Measurements from ENCODE around the gene SMAD1. TPM values are rescaled to one million over a fixed set of nuclear protein-coding genes. Genes with fewer than 3 reads are reported as not detected.
"Not testable (repeated sequence)": the region's sequence is repeated elsewhere in the genome, so short reads cannot be mapped to it uniquely, and the experiment has no call there.

SMAD1 gene
- total RNA-seq, 2 donors from 2014 or later = 40.4 to 47.3 TPM

GRCh38 chr4:145565328-145565727 is 83.7 kb downstream of the SMAD1 start:
- intact Hi-C loops (cut with DNase I) = no loop called here
- no peaks in the 10 kb centered on the region for H3K27me3 ChIP-seq
- no peak for DNase-seq

GRCh38 chr4:145566086-145566708 is 84.5 kb downstream of the SMAD1 start:
- Histone ChIP-seq H3K4me1 (no peaks in the 10 kb centered on the region), H3K4me3 (no peak overlapping the region), H3K27ac (no peak overlapping the region), H3K36me3 (no peaks in the 10 kb centered on the region), H3K9me3 (no peaks in the 10 kb centered on the region), H3K27me3 (no peaks in the 10 kb centered on the region), H3K9ac (ENCODE audit: low read depth in 2 of 2, low read length in 2 of 2) (no peak overlapping the region)
- intact Hi-C loops (cut with DNase I) = no loop called here
- no peak for TF ChIP-seq CTCF (IDR thresholded peaks at IDR 0.05)
- DNase-seq = no peak

More at GRCh38 chr4:145565328-145565727, 83.7 kb downstream of the SMAD1 start:
- Histone ChIP-seq H3K4me3 (no peak overlapping the region), H3K36me3 (no peaks in the 10 kb centered on the region), H3K4me1 (no peaks in the 10 kb centered on the region), H3K27ac (no peak overlapping the region), H3K9ac (ENCODE audit: low read depth in 2 of 2, low read length in 2 of 2) (no peak overlapping the region), H3K9me3 (no peaks in the 10 kb centered on the region)
- TF ChIP-seq CTCF (IDR thresholded peaks at IDR 0.05) = no peak

GRCh38 chr4:145566768-145567167 is 85.1 kb downstream of the SMAD1 start:
- Histone ChIP-seq H3K4me1 (no peaks in the 10 kb centered on the region), H3K9ac (ENCODE audit: low read depth in 2 of 2, low read length in 2 of 2) (no peak overlapping the region), H3K4me3 (no peak overlapping the region), H3K27ac (no peak overlapping the region), H3K27me3 (no peaks in the 10 kb centered on the region), H3K9me3 (no peaks in the 10 kb centered on the region), H3K36me3 (no peaks in the 10 kb centered on the region)
- intact Hi-C loops (cut with DNase I) = no loop called here
- TF ChIP-seq CTCF (IDR thresholded peaks at IDR 0.05) = no peak
- no peak for DNase-seq

GRCh38 chr4:145567516-145567915 is 85.9 kb downstream of the SMAD1 start:
- no peaks in the 10 kb centered on the region for H3K4me1 ChIP-seq
- intact Hi-C loops (cut with DNase I) = no loop called here
- no peaks in the 10 kb centered on the region for H3K9me3 ChIP-seq
- H3K36me3 ChIP-seq = no peaks in the 10 kb centered on the region
- H3K4me3 ChIP-seq = no peak overlapping the region
- no peaks in the 10 kb centered on the region for H3K27me3 ChIP-seq
- H3K27ac ChIP-seq = no peak overlapping the region
- H3K9ac ChIP-seq (ENCODE audit: low read depth in 2 of 2, low read length in 2 of 2) = no peak overlapping the region
- DNase-seq = no peak
- TF ChIP-seq CTCF (IDR thresholded peaks at IDR 0.05) = no peak

GRCh38 chr4:145574546-145574945 is 92.9 kb downstream of the SMAD1 start:
- H3K36me3 ChIP-seq; DNase-seq; intact Hi-C loops (cut with DNase I); H3K4me3 ChIP-seq; H3K9me3 ChIP-seq; H3K27ac ChIP-seq; H3K9ac ChIP-seq (ENCODE audit: low read depth in 2 of 2, low read length in 2 of 2); H3K4me1 ChIP-seq; H3K27me3 ChIP-seq: not testable (repeated sequence)

- H3K9ac ChIP-seq (ENCODE audit: low read depth in 2 of 2, low read length in 2 of 2) = no peak overlapping the region
- no peaks in the 10 kb centered on the region for H3K27me3 ChIP-seq
- no peak overlapping the region for H3K27ac ChIP-seq
- no peaks in the 10 kb centered on the region for H3K4me1 ChIP-seq
- H3K9me3 ChIP-seq = no peaks in the 10 kb centered on the region
- no peak overlapping the region for H3K4me3 ChIP-seq
- H3K36me3 ChIP-seq = no peaks in the 10 kb centered on the region
- TF ChIP-seq CTCF (IDR thresholded peaks at IDR 0.05) = no peak
- no peak for DNase-seq
- intact Hi-C loops (cut with DNase I) = no loop called here
These were observed 99.3 kb downstream of the SMAD1 start for GRCh38 chr4:145580906-145581305.

Measured in colonic mucosa (tissue), 4 donors.